K562 treated with DMSO at 1 percent for 12 hours (cell line): ENCODE results near the gene TOP3A. TPM values are rescaled to one million over a fixed set of nuclear protein-coding genes. Genes with fewer than 3 reads are reported as not detected.

Experiments
- total RNA-seq: library from RNA; unstranded; fragments of 300-600 nt; gene quantifications from 2 replicates; pipeline ENCODE4 v1.2.3, GENCODE V29; 2022; ENCODE audit not compliant: insufficient read depth

The TOP3A gene
- total RNA-seq = 11.3 and 40.6 TPM in 2 replicates

DNA sequence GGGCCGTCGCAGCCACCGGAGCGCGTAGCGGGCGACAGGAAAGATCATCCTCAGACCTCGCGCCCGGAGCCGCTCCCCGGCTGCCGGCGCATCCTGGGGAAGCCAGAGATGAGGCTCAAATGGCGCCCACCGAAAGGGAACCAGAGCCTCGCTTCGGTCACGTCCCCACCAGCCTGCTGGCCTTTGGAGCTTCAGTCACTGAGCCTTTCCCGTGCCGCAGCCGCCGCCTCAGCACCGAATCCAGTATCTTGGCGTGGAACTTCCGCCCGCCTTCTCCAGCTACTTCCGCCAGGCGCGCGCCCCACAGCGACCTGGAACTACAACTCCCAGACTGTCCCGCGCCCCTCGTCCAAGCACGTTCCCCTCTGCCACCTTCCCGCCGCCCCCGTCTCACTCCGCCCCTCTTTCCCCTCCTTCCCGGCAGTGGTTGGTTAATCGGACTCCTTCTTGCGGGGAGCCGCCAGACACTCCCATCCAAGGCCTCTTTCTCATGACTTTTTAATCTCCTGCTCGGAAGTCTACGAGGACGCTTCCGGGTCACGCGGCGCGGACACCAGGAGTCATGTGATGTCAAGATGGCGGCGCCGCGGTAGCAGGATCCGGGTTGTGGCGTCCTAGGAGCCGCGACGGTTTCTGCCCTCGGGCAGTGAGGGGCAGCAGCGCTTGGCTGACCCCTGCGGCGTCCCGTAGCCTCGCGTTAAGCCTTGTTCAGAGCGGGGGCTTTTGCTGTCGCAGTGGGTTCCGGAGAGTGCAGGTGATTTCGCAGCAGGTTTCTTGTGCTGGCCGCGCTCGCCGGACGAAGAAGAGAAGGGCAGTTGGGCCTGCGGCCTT lies at the start of gene TOP3A, which contains the start of gene SMCR8:
TSS of gene TOP3A (minus strand) at position 264 of the 831 bp plus-strand sequence. CDS start at position 48, 216 bp downstream.
TSS of gene SMCR8 (plus strand) at position 563 of the 831 bp plus-strand sequence. CDS start 497 bp downstream, outside the sequence.

GRCh38 chr17:18363101-18364049 lies 48.6 kb upstream of the TOP3A start, which contains the start of gene SHMT1:
Gene SHMT1, minus strand, starts transcription at chr17:18363550. Its CDS starts 7,569 bp downstream, at chr17:18355981.

DNA sequence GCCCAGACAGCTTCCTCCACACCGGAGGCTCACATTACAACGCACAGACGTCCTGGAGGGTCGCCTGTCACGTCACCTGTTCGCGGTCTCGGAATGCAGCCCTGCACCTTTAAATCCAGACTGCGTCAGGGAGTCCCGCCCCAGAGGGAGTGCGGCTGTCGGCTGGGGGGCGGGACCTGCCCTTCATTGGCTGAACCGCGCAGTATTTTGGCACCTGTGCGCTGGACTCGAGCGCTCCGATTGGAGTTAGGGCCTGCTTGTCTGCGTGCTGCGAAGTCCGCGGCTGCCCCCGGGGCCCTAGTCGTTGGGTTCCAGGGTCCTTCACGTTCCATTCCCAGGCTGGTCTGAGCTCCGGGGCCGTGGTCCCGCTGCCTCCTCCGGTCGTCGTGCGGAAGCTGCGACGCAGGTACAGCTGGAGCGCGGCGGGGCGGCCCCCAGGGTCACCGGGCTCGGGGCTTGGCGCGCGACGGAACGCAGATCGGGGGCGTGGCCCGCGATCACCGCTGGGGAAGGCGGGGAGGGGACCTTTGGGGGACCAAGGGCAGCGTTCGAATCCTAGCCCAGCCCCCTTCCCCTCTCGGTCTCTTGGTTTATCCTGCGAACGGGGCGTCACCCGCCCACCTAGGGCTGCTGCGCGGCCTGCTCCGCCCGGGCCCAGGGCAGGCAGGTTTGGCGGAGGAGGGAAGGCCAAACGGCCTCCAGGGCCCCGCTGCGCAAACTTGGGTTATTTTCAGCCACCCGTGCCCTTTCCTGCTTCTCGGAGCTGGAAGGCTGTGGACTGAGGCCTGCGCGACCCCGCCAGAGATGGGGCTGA lies 54.3 kb downstream of the TOP3A start, which contains the start of gene MIEF2:
TSS of gene MIEF2 (plus strand) at position 331 of the 814 bp plus-strand sequence. CDS start 2,059 bp downstream, outside the sequence.

DNA sequence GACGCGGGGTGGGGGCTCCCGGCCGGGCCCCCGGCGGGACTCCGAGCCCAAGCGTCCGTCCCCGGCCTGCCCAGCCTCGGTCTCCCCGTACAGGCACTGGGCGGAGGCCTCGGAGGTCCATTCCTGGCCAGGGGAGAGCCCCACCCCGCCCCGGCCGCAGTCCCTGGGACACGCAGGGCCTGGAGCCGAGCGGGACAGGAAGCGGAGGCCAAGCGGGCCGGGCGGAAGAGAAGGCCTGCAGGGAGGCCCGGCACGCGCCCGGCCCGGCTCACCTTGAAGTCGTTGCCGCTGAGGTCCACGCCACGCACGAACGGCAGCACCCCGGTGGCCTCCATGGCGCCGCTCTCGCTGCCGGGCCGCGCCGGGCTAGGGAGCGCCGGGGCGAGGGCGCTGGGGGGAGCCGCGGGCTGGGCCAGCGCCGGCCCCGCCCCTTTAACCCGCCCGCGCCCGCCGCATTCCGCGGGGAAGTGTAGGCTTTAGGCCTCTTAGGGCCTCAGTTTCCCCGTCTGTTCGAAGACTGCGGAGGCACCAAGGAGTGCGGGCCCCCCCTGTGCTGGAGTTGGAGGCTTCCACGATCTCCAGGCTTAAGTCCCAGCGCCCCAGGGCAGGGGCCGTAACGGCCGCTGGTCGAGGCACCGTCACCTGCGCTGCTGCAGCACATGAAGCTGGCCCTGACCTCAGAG lies 56.3 kb downstream of the TOP3A start, which contains the start of gene FLII:
TSS of gene FLII (minus strand) at position 383 of the 683 bp plus-strand sequence. CDS start at position 335, 48 bp downstream.

GRCh38 chr17:18225121-18225641 lies 89.6 kb downstream of the TOP3A start, which contains the start of gene LLGL1:
Gene LLGL1, plus strand, starts transcription at chr17:18225635. Its CDS starts 48 bp downstream, at chr17:18225683.

Other genes starting within 250 kb of the TOP3A start
- gene DRG2, start 227.0 kb downstream of the TOP3A start, total RNA-seq = 23.6 and 28.6 TPM in 2 replicates
- not detected in 2 replicates for gene MYO15A, start 206.2 kb downstream of the TOP3A start, total RNA-seq
- gene ALKBH5, start 131.2 kb downstream of the TOP3A start, total RNA-seq = 34.7 and 60.3 TPM in 2 replicates
- 13.5 and 22.7 TPM in 2 replicates for gene LLGL1, start 89.4 kb downstream of the TOP3A start, total RNA-seq
- gene FLII, start 56.3 kb downstream of the TOP3A start, total RNA-seq = 117 and 120 TPM in 2 replicates
- gene MIEF2, start 54.3 kb downstream of the TOP3A start, total RNA-seq = 9.7 and 10.3 TPM in 2 replicates
- gene SMCR8, start 299 bp upstream of the TOP3A start, total RNA-seq = 3.0 and 14.5 TPM in 2 replicates
- 34.7 and 47.5 TPM in 2 replicates for gene SHMT1, start 48.6 kb upstream of the TOP3A start, total RNA-seq
- gene EVPLL, start 62.8 kb upstream of the TOP3A start, total RNA-seq = not detected in 2 replicates
- gene LGALS9C, start 161.8 kb upstream of the TOP3A start, total RNA-seq = not detected in 2 replicates